Activated naive CD8-positive, alpha-beta T cell treated with anti-CD3 and anti-CD28 coated beads, Interleukin-2, amount 50 U/mL, for 24 hours (primary cell): Measurements from ENCODE around the gene ART5.
"Not testable (repeated sequence)": the region's sequence is repeated elsewhere in the genome, so short reads cannot be mapped to it uniquely, and the experiment has no call there.

Experiments used
- ATAC-seq: fragments of 150-1000 bp; cut with Tn5 transposase; one replicate; pipeline ENCODE4 v1.10.0; 2021
- DNase-seq: peaks from one replicate; pipeline ENCODE4 v3.0.0; 2021
- H3K27ac Mint-ChIP-seq: one replicate; pipeline ENCODE4 v1.8.0; 2021; ENCODE audit warnings: mild to moderate bottlenecking, mixed read lengths
- H3K27me3 Mint-ChIP-seq: one replicate; pipeline ENCODE4 v1.8.0; 2021; ENCODE audit warnings: mixed read lengths
- H3K36me3 Mint-ChIP-seq: one replicate; pipeline ENCODE4 v1.8.0; 2021; ENCODE audit warnings: low read depth, mixed read lengths
- H3K4me1 Mint-ChIP-seq: one replicate; pipeline ENCODE4 v1.8.0; 2021; ENCODE audit warnings: mixed read lengths
- H3K4me3 Mint-ChIP-seq: one replicate; pipeline ENCODE4 v1.8.0; 2021; ENCODE audit warnings: mild to moderate bottlenecking, moderate library complexity, mixed read lengths
- H3K9me3 Mint-ChIP-seq: one replicate; pipeline ENCODE4 v1.8.0; 2021; ENCODE audit warnings: mixed read lengths

Gene ART5

GRCh38 chr11:3616721-3617460 is 24.9 kb downstream of the ART5 start:
- Mint-ChIP-seq H3K4me1 (peaks cover 15% of the 10 kb centered on the region), H3K27ac (no peak overlapping the region), H3K9me3 (no peaks in the 10 kb centered on the region), H3K4me3 (no peak overlapping the region), H3K36me3 (no peaks in the 10 kb centered on the region), H3K27me3 (peaks cover 6% of the 10 kb centered on the region)
- DNase-seq (no peak), ATAC-seq (no peak)

GRCh38 chr11:3615998-3616397 is 25.8 kb downstream of the ART5 start:
- no peak overlapping the region for H3K27ac Mint-ChIP-seq
- H3K27me3 Mint-ChIP-seq = peaks cover 6% of the 10 kb centered on the region
- DNase-seq (no peak), ATAC-seq (no peak)
- no peaks in the 10 kb centered on the region for H3K36me3 Mint-ChIP-seq
- H3K4me3 Mint-ChIP-seq = no peak overlapping the region
- peaks cover 15% of the 10 kb centered on the region for H3K4me1 Mint-ChIP-seq
- no peaks in the 10 kb centered on the region for H3K9me3 Mint-ChIP-seq

GRCh38 chr11:3614742-3615171 is 27.0 kb downstream of the ART5 start:
- Mint-ChIP-seq H3K27me3 (peaks cover 6% of the 10 kb centered on the region), H3K27ac (peak overlapping the region; percentile 25), H3K9me3 (no peaks in the 10 kb centered on the region), H3K4me1 (peaks cover 15% of the 10 kb centered on the region), H3K36me3 (no peaks in the 10 kb centered on the region), H3K4me3 (peak overlapping the region; percentile 13)
- peak; percentile 99 for ATAC-seq
- DNase-seq = peak; percentile 61

- Mint-ChIP-seq H3K9me3 (no peaks in the 10 kb centered on the region), H3K27me3 (peaks cover 6% of the 10 kb centered on the region), H3K4me1 (peaks cover 15% of the 10 kb centered on the region), H3K36me3 (no peaks in the 10 kb centered on the region), H3K27ac (peak overlapping the region; percentile 25), H3K4me3 (peak overlapping the region; percentile 13)
- DNase-seq = no peak
- ATAC-seq = peak; percentile 7
Observed at GRCh38 chr11:3613998-3614741, 27.6 kb downstream of the ART5 start.

- Mint-ChIP-seq H3K27ac (no peak overlapping the region), H3K27me3 (peaks cover 6% of the 10 kb centered on the region), H3K36me3 (no peaks in the 10 kb centered on the region), H3K9me3 (no peaks in the 10 kb centered on the region), H3K4me1 (peaks cover 15% of the 10 kb centered on the region), H3K4me3 (no peak overlapping the region)
- no peak for ATAC-seq
- no peak for DNase-seq
Observed at GRCh38 chr11:3611976-3612678, 29.7 kb downstream of the ART5 start.

GRCh38 chr11:3610846-3611245 is 30.9 kb downstream of the ART5 start:
- no peaks in the 10 kb centered on the region for H3K9me3 Mint-ChIP-seq
- DNase-seq (no peak), ATAC-seq (no peak)
- H3K4me1 Mint-ChIP-seq = peaks cover 15% of the 10 kb centered on the region
- H3K4me3 Mint-ChIP-seq = no peak overlapping the region
- no peak overlapping the region for H3K27ac Mint-ChIP-seq
- H3K27me3 Mint-ChIP-seq = peaks cover 6% of the 10 kb centered on the region
- no peaks in the 10 kb centered on the region for H3K36me3 Mint-ChIP-seq

GRCh38 chr11:3609416-3610265 is 32.2 kb downstream of the ART5 start:
- Mint-ChIP-seq H3K36me3 (no peaks in the 10 kb centered on the region), H3K27me3 (no peaks in the 10 kb centered on the region), H3K9me3 (no peaks in the 10 kb centered on the region), H3K4me1 (peaks cover 13% of the 10 kb centered on the region), H3K4me3 (no peak overlapping the region), H3K27ac (no peak overlapping the region)
- DNase-seq = peak; percentile 21
- ATAC-seq = no peak

- Mint-ChIP-seq H3K4me3 (no peak overlapping the region), H3K27me3 (peaks cover 2% of the 10 kb centered on the region), H3K4me1 (peaks cover 4% of the 10 kb centered on the region), H3K36me3 (no peaks in the 10 kb centered on the region), H3K27ac (no peak overlapping the region), H3K9me3 (no peaks in the 10 kb centered on the region)
- DNase-seq (no peak), ATAC-seq (no peak)
Observed at GRCh38 chr11:3605771-3606203, 36.0 kb downstream of the ART5 start.

GRCh38 chr11:3605283-3605662 is 36.5 kb downstream of the ART5 start:
- H3K4me1 Mint-ChIP-seq = peaks cover 4% of the 10 kb centered on the region
- no peak overlapping the region for H3K27ac Mint-ChIP-seq
- ATAC-seq = no peak
- H3K4me3 Mint-ChIP-seq = no peak overlapping the region
- H3K9me3 Mint-ChIP-seq = no peaks in the 10 kb centered on the region
- DNase-seq = no peak
- H3K27me3 Mint-ChIP-seq = peaks cover 2% of the 10 kb centered on the region
- no peaks in the 10 kb centered on the region for H3K36me3 Mint-ChIP-seq

- peaks cover 2% of the 10 kb centered on the region for H3K27me3 Mint-ChIP-seq
- DNase-seq (no peak), ATAC-seq (no peak)
- no peak overlapping the region for H3K4me3 Mint-ChIP-seq
- H3K27ac Mint-ChIP-seq = no peak overlapping the region
- no peaks in the 10 kb centered on the region for H3K9me3 Mint-ChIP-seq
- H3K36me3 Mint-ChIP-seq = no peaks in the 10 kb centered on the region
- H3K4me1 Mint-ChIP-seq = peaks cover 4% of the 10 kb centered on the region
Observed at GRCh38 chr11:3604167-3604566, 37.6 kb downstream of the ART5 start.

GRCh38 chr11:3600201-3600600 is 41.6 kb downstream of the ART5 start:
- not testable (repeated sequence) for H3K9me3 Mint-ChIP-seq, H3K27me3 Mint-ChIP-seq, H3K4me1 Mint-ChIP-seq, H3K27ac Mint-ChIP-seq, H3K36me3 Mint-ChIP-seq, ATAC-seq, H3K4me3 Mint-ChIP-seq, DNase-seq

GRCh38 chr11:3597743-3598142 is 44.0 kb downstream of the ART5 start:
- H3K4me3 Mint-ChIP-seq, H3K9me3 Mint-ChIP-seq, H3K36me3 Mint-ChIP-seq, H3K27ac Mint-ChIP-seq, DNase-seq, ATAC-seq, H3K4me1 Mint-ChIP-seq, H3K27me3 Mint-ChIP-seq: not testable (repeated sequence)

GRCh38 chr11:3591326-3591725 is 50.5 kb downstream of the ART5 start:
- ATAC-seq, DNase-seq, H3K36me3 Mint-ChIP-seq, H3K27ac Mint-ChIP-seq, H3K27me3 Mint-ChIP-seq, H3K9me3 Mint-ChIP-seq, H3K4me1 Mint-ChIP-seq, H3K4me3 Mint-ChIP-seq: not testable (repeated sequence)

- DNase-seq, H3K36me3 Mint-ChIP-seq, H3K27ac Mint-ChIP-seq, H3K4me3 Mint-ChIP-seq, H3K27me3 Mint-ChIP-seq, H3K9me3 Mint-ChIP-seq, ATAC-seq, H3K4me1 Mint-ChIP-seq: not testable (repeated sequence)
Observed at GRCh38 chr11:3590193-3590592, 51.6 kb downstream of the ART5 start.
